Testis (tissue), 2 donors: ENCODE measurements around the gene CRADD.

Source experiments
- POLR2A ChIP-seq: fragments of 450-650 bp; IDR thresholded peaks from one replicate; pipeline ENCODE4 v1.6.1; 2017; ENCODE audit warnings: antibody characterized with exemption, mild to moderate bottlenecking, moderate library complexity
- TF ChIP-seq, protein P1 (sequence below), 3 experiments: fragments of 450-650 bp in 2 of 3; fragments of 200-600 bp in 1 of 3; sonication (generic) in 1 of 3; IDR thresholded peaks; one replicate each; pipeline ENCODE4 v1.5.1; 2016 to 2019; ENCODE audit warnings: antibody characterized with exemption in 3 of 3, mild to moderate bottlenecking in 2 of 3, moderate library complexity in 1 of 3

DNA sequence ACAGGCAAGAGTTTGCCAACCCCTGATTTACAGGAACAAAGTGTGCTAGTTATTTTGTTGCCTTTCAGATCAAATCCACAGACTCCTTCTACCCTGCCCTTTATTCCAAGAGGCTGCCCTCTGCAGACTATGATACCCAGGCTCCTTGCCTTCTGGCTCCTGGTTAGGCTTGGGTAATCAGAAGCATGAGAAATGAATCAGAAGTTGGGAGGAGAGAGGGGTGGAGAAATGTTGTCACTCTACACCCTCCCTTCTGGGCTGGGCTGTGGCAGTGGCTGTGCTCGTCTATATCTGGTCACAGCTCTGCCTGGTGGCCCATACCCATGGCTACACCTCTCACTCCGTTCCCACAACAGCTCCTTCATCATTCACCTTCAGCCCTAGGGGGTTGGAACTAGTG is 266.6 kb downstream of the CRADD start:
- TF ChIP-seq, protein P1, sequence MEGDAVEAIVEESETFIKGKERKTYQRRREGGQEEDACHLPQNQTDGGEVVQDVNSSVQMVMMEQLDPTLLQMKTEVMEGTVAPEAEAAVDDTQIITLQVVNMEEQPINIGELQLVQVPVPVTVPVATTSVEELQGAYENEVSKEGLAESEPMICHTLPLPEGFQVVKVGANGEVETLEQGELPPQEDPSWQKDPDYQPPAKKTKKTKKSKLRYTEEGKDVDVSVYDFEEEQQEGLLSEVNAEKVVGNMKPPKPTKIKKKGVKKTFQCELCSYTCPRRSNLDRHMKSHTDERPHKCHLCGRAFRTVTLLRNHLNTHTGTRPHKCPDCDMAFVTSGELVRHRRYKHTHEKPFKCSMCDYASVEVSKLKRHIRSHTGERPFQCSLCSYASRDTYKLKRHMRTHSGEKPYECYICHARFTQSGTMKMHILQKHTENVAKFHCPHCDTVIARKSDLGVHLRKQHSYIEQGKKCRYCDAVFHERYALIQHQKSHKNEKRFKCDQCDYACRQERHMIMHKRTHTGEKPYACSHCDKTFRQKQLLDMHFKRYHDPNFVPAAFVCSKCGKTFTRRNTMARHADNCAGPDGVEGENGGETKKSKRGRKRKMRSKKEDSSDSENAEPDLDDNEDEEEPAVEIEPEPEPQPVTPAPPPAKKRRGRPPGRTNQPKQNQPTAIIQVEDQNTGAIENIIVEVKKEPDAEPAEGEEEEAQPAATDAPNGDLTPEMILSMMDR (IDR thresholded peaks at IDR 0.05): no peak
- no peak for TF ChIP-seq POLR2A
